GM18858 (cell line): ENCODE results near the gene FAM167B.

Experiments used
- ATAC-seq: cut with Tn5 transposase; IDR thresholded peaks from one replicate; pipeline ENCODE4 v1.9.1; 2021; ENCODE audit not compliant: unreplicated experiment

FAM167B gene

GRCh38 chr1:32246888-32247273 lies at the start of gene FAM167B:
TSS of gene FAM167B (plus strand) at chr1:32247222. CDS start at chr1:32247422, 200 bp downstream.
- no peak for ATAC-seq

DNA sequence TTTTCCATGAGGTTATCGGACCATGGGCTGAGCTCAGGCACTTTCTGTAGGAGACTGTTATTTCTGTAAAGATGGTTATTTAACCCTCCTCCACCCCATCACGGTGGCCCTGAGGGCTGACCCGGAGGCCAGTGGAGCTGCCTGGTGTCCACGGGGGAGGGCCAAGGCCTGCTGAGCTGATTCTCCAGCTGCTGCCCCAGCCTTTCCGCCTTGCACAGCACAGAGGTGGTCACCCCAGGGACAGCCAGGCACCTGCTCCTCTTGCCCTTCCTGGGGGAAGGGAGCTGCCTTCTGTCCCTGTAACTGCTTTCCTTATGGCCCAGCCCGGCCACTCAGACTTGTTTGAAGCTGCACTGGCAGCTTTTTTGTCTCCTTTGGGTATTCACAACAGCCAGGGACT lies 49.2 kb upstream of the FAM167B start:
- ATAC-seq, result no peak

GRCh38 chr1:32198237-32199042 lies 48.6 kb upstream of the FAM167B start:
- ATAC-seq, result no peak

GRCh38 chr1:32199043-32199716 lies 47.8 kb upstream of the FAM167B start:
- no peak for ATAC-seq

GRCh38 chr1:32199717-32200072 lies 47.3 kb upstream of the FAM167B start:
- ATAC-seq, result no peak

GRCh38 chr1:32200226-32201010 lies 46.6 kb upstream of the FAM167B start, which contains the start of gene CCDC28B:
TSS of gene CCDC28B (plus strand) at chr1:32200595. CDS start at chr1:32201936, 1,341 bp downstream.
- ATAC-seq, result no peak

DNA sequence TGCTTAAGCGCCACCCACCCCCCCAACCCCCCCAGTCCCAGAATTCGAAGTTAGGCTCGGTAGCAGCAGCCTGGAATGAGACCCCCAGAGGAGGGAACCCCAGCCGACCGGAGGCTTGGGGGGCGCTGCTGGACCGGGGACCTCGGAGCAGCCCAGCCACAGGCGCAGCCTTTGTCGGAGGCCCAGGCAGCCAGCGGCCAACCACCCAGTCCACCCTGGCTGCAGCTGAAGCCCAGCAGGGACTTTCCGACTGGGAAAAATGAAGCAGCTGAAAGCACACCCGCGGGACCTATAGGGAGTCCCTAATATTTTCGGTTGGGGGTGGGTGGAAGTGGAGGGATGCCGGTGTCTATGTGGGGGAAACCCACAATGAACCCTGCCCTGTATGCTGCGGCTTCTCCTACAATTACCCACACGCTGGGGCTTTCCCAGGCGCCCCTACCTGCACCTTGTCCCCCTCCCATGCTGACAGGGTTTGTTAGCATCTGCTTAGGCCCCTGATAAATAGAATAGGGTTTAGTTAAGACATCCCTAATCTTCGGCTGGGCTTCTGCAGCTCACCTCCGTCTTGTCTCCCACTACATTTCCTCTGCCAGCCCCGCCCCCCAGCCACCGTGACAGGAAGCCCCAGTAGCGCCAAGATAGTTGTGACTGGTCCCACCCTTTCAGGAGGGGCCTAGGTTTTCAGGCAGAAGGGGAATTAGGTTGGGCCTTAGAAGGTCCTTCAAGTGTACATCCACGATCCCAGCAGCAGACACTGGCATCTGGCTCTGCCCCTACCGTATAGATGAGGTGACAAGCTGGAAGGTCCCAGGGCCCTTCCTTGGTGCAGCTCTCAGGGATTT lies 45.8 kb upstream of the FAM167B start:
- ATAC-seq, result no peak

DNA sequence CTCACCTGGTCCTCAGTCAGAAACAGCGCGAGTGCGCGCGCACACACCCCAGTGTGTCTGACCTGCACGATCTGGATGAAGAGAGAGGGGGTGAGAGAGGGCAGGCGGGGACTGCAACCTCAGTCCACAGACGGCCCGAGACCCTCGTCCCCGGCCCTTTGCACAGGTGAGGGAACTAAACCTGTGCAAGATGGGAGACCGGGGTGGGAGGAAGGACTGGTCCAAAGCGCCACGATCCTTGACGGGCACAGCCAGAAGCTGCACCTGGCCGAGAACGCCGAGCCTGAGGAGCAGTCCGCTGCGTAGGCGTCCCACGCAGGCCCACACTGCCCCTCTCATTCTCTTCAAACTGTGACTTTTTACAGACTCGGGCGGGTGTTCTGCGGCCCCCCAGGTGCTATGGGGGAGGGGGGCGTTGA lies 42.1 kb upstream of the FAM167B start:
- no peak for ATAC-seq

DNA sequence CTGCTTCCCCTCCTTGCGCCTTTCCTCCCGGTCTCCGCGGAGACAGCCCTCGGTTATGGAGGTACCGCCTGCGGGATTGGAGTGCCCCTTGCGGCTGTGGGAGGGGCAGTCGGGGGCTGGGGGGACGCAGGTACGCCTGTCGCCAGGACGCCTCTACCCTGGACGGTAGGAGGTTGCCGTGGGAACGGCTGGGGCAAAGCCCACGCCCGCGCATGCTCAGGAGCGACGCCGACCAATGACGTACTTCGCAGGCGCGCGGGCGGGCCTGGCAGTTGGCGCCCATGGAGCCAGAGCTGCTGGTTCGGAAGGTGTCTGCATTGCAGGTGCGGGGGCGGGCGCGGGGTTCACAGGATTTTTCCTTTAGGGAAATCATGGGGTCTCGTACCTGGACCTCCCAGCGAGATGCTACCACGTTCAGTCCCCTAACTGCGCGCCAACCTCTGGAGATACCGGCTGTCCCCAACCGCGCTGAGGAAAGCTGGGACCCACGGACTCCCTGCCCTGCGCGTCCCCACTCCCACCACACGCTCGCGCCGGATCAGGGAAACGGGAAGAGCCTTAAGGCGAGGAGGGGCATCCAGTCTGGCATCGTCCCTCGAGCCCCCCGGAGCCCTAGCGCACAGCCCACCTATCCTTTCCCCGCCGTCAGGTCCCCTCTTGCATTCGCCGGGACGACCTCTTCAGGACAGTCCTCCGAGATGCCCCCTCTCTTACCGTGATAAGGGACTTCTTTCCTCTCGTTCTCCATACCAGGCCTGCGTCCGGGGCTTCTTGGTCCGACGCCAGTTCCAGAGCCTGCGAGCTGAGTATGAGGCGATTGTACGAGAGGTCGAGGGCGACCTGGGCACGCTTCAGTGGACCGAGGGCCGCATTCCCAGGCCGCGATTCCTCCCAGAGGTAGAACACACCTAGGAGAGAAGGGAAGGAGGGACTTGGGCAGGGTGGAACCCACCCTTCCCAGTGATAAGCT lies 41.3 kb upstream of the FAM167B start, which contains the start of gene IQCC:
IQCC (plus strand) TSS at position 271 of the 970 bp plus-strand sequence; CDS start at position 282, 11 bp downstream.
- ATAC-seq, result no peak

GRCh38 chr1:32208469-32208868 lies 38.6 kb upstream of the FAM167B start:
- no peak for ATAC-seq

DNA sequence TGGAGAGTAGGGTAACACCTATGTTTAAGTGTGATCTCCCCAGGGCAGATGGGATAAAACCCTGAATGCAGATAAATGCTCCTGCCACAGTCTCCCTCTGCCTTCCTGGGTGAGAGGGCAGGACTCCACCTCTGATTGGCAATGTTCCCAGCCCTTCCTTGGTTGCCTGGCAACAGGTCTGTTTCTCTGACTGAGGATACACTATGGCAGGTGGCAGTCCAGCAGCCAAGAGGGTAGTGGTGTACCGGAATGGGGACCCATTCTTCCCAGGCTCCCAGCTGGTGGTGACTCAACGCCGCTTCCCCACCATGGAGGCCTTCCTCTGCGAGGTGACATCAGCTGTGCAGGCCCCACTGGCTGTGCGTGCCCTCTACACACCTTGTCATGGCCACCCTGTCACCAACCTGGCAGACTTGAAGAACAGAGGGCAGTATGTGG lies 38.1 kb upstream of the FAM167B start, which contains the start of gene DCDC2B:
DCDC2B (plus strand) TSS at position 199 of the 438 bp plus-strand sequence; CDS start at position 204, 5 bp downstream.
- no peak for ATAC-seq

- ATAC-seq, result no peak
Observed at GRCh38 chr1:32215629-32216480, 31.2 kb upstream of the FAM167B start.

DNA sequence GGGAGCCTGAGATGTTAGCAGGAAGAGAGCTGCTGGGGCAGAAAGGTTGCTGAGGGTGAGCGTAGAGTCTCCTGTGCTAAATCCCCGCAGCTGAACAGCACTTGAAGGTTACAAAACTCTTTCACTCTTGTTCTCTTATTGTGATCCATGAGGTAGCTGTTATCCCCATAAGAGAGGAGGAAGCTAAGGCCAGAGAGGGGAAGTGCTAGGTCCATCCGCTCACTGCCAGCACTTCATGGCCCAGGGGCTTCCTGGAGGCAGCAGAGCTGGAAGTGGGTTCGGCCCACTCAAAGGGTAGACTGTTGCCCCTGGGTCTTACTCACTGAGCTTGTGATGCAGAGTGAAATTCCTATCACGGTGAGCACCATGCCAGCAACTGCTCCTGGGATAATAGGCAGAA lies 30.5 kb upstream of the FAM167B start:
- ATAC-seq, result no peak

DNA sequence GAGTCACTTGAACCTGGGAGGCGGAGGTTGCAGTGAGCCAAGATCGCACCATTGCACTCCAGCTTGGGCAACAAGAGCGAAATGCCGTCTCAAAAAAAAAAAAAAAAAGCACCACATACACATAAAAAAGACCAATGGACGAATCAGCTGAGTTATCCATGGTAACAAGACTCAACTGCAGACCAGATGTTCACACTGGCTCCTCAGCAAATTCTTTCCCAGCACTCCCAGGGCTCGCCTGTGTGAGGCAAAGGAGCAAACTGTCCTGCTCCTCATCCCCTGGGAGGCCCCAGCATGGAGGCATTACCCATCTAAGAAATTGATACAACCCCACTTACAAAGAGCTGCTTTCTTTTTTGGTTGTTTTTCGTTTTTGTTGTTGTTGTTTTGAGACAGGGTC lies 28.0 kb upstream of the FAM167B start:
- ATAC-seq, result no peak

DNA sequence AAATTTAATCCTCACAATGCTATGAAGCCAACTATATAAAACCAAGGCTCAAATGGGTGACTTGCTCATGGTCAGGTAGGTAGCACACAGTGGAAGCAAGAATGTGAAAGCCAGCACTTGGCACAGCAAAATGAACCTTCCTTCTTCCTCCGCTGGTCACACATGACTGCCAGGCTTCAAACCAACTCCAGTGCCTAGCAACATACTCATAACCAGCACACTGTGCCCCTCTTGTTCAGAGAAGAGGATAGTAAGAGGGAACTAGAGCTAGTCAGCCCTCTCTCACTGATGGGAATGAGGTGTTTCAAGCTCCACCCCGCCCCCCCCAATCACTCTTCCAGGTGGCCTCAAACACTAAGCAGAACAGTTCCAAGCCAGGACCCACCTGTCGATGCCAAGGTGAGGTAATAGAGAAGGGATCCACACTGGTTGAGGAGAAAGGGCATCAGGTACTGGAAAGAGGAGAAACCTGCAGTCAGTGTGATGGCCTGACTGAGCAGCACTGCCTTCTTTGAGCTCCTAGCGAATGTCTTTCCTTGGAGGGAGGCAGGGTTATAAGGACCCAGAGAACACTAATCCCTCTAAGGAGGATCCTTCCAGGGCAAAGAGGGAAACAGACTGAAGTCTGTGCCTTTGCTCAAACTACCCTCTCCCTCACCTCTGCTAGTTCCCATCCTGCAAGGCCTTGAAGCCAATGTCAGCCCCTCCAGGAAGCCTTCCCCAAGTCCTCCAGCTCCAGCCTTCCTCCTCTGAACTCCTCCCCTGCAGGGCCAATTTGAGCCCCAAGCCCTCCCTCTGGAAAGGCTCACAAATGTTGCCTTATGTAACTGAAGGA lies 26.1 kb upstream of the FAM167B start:
- no peak for ATAC-seq

DNA sequence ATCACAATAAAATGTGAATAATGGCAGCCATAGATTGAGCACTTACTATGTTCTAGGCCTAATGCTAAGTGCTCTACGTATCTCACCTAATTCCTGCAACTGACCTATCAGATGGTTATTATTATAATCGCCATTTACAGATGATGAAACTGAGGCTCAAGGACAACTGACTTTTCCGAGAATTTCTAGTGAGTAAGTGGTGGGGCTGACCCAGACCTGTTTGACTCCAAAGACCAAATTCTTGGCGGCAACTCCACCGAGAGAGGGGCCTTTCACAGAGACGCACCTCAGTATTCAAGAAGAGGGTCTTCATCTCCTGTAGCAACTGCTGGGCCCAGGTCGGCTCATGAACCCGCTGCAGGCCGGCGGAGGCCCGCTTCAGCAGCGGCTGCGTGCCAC lies 25.4 kb upstream of the FAM167B start:
- ATAC-seq, result no peak

DNA sequence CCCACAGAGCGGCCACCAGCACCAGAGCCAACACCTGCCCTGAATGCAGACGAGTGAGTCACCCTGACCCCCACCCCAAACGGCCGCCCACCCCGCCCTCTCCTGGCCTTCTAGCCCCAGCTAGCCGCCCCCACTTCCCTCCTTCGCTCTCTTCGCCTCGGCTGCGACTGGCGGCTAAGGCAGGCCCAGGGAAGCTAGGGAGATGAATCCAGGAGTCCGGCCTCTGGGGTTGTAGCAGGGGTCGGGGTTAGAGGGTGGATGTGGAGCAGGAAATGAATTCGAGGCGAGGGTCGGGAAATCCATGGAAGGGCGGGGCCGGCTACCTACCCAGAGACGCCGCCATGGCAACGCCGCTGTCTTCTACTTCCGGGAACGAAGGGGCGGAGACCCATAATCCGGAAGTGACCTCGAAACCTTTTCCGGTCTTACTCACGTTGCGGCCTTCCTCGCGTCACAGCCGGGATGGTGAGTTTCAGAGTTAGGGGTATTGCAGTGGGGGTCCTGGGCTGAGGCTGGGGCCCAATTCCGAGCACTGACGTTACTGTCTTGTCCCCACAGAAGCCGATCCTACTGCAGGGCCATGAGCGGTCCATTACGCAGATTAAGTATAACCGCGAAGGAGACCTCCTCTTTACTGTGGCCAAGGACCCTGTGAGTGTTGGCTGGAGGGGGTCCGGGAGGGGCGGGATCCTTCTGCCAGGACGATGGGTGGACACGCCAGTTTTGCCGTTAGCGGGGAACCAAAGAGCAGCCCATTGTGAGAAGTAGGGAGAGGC lies 24.9 kb upstream of the FAM167B start, which contains the start of the genes EIF3I and TMEM234:
EIF3I (plus strand) TSS at position 428 of the 776 bp plus-strand sequence; CDS start at position 463, 35 bp downstream.
TMEM234 (minus strand) TSS at position 374 of the 776 bp plus-strand sequence; CDS start at position 343, 31 bp downstream.
- ATAC-seq, result no peak
